Hindlimb muscle (tissue), 1 donor: ENCODE measurements around the gene PSRC1. TPM values are rescaled to one million over a fixed set of nuclear protein-coding genes. Genes with fewer than 3 reads are reported as not detected.
A peak's percentile ranks its signal among the peaks of the same experiment; 100 is the strongest.

Experiments
- DNase-seq: peaks from one replicate; pipeline ENCODE4 v3.0.0-alpha.2; 2013
- polyA plus RNA-seq: library from polyadenylated mRNA; unstranded; fragments of 120-200 nt; gene quantifications from one replicate; pipeline ENCODE4 v1.2.1, GENCODE V29; 2013; ENCODE audit not compliant: insufficient read length

PSRC1 gene
- polyA plus RNA-seq, 1 donor: 11.1 TPM

GRCh38 chr1:109257682-109258421 lies 25.1 kb downstream of the PSRC1 start:
- no peak for DNase-seq

DNA sequence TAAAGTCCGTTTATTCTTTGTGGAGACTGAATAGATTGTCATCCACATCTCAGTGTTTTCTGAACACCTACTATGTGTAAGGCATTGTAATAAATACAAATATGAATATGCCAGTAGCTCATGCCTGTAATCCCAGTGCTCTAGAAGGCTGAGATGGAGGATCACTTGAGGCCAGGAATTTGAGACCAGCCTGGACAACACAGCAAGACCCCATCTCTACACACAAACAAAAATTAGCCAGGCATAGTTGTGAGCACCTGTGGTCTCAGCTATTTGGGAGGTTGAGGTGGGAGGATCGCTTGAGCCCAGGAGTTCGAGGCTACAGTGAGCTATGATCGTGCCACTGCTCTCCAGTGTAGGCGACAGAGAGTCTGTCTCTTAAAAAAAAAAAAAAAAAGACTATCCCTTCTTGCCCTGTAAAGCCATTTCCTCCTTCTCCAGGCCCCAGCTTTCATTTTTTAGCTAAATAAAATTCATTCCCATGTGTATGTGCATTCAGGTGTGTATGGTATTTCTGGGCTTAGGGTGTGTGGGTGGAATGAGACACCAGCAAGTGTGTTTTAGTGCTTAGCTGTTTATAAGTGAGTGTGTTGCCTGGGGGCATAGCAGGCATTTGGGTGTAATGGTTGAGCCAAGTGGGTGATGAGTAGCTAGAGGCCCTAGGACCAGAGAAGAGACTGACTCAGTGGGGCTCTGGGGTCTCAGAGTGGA lies 25.8 kb downstream of the PSRC1 start:
- no peak for DNase-seq

- no peak for DNase-seq
Observed at GRCh38 chr1:109256085-109256484, 26.9 kb downstream of the PSRC1 start.

- DNase-seq: no peak
Observed at GRCh38 chr1:109255678-109256077, 27.3 kb downstream of the PSRC1 start.

- no peak for DNase-seq
Observed at GRCh38 chr1:109255097-109255651, 27.8 kb downstream of the PSRC1 start.

- DNase-seq: no peak
Observed at GRCh38 chr1:109254621-109255096, 28.3 kb downstream of the PSRC1 start.

GRCh38 chr1:109253803-109254620 lies 28.9 kb downstream of the PSRC1 start:
- DNase-seq: peak; percentile 48

DNA sequence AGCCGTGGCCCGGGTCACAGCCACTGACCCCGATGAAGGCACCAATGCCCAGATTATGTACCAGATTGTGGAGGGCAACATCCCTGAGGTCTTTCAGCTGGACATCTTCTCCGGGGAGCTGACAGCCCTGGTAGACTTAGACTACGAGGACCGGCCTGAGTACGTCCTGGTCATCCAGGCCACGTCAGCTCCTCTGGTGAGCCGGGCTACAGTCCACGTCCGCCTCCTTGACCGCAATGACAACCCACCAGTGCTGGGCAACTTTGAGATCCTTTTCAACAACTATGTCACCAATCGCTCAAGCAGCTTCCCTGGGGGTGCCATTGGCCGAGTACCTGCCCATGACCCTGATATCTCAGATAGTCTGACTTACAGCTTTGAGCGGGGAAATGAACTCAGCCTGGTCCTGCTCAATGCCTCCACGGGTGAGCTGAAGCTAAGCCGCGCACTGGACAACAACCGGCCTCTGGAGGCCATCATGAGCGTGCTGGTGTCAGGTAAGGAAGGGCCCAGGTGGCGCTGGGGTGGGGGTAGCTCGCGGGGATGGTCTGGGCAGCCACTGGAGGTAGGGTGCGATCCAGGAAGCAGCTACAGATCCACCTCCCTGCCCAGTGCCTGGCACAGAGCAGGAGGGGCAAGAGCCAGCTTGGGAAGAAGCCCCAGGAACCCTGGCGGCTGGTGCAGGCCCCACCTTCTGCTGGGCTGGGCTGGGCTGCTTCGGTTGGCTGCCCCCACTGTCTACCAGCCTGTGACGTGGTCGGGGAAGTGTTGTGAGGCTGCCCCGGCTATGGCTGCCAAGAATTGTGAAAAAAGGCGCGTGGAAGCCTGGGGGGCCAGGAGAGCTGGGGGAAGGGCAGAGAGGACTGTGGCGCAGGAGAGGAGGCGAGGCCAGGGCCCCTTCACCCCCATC lies 29.8 kb downstream of the PSRC1 start:
- no peak for DNase-seq

DNA sequence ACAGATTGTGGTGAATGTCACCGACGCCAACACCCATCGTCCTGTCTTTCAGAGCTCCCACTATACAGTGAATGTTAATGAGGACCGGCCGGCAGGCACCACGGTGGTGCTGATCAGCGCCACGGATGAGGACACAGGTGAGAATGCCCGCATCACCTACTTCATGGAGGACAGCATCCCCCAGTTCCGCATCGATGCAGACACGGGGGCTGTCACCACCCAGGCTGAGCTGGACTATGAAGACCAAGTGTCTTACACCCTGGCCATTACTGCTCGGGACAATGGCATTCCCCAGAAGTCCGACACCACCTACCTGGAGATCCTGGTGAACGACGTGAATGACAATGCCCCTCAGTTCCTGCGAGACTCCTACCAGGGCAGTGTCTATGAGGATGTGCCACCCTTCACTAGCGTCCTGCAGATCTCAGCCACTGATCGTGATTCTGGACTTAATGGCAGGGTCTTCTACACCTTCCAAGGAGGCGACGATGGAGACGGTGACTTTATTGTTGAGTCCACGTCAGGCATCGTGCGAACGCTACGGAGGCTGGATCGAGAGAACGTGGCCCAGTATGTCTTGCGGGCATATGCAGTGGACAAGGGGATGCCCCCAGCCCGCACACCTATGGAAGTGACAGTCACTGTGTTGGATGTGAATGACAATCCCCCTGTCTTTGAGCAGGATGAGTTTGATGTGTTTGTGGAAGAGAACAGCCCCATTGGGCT lies 30.6 kb downstream of the PSRC1 start:
- no peak for DNase-seq

- DNase-seq: no peak
Observed at GRCh38 chr1:109251277-109252166, 31.4 kb downstream of the PSRC1 start.

GRCh38 chr1:109250454-109251276 lies 32.3 kb downstream of the PSRC1 start:
- DNase-seq: no peak

DNA sequence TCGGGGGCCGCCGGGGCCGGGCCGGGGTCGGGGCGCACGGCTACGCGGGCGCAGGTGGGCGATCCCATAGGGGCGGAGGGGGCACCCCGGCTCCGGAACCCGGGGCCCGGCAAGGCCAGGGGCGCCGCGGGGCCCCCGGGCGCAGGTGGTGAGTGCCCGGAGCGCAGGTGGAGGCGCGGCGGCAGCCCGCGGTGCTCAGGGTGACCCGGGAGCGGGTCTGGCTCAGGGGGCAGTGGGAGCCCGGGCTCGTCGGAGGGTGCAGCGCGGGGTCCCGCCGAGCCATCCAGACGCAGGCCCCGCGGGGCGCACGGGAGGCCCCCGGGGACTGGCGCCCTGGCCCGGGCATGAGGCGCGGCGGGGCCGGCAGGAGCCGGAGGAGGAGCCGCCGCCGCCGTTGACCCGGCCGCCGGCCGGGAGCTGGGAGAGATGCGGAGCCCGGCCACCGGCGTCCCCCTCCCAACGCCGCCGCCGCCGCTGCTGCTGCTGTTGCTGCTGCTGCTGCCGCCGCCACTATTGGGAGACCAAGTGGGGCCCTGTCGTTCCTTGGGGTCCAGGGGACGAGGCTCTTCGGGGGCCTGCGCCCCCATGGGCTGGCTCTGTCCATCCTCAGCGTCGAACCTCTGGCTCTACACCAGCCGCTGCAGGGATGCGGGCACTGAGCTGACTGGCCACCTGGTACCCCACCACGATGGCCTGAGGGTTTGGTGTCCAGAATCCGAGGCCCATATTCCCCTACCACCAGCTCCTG lies 33.1 kb downstream of the PSRC1 start:
- DNase-seq: no peak

DNA sequence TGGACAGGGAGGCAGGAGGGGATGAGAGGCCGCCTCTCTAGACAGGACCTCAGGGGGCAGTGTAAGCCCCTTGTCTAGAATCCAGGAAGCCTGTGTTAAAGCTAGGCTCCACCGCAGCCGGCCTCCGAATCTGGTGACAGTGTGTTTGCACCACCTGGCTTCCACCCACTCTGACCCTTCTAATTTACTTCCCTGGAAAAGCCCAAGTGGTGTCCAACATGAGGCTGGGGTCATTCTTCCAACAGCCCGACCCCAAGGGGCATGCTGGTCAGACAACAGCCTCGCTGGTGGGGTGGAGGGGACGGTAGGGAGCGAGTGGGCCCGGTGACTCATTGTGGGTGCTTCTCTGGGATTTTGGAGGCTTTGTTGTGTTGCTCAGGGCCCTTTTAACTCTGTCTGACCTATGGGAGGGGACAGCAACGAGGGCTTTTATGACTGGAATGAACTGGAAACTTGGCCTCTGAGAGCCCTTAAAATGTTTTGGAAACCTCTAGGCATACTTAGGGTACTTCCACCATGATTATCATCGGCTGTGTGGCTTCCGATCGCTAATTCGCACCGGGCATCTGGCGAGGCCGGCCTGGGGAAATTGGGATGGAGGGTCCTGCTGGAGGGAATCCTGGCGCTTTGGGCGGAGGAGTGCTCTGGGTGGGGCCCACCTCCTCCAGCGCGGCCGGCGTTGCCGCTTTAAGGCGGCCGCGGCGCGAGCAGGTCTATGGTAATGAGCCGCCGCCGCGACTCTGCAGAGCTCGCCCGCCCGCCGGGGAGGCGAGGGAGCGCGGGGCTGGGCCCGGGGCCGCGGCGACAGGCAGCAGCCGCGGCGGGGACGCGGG lies 33.9 kb downstream of the PSRC1 start, which contains the start of gene CELSR2:
CELSR2 (plus strand) TSS at position 743 of the 833 bp plus-strand sequence. CDS start 541 bp downstream, outside the sequence.
- peak; percentile 60 for DNase-seq

DNA sequence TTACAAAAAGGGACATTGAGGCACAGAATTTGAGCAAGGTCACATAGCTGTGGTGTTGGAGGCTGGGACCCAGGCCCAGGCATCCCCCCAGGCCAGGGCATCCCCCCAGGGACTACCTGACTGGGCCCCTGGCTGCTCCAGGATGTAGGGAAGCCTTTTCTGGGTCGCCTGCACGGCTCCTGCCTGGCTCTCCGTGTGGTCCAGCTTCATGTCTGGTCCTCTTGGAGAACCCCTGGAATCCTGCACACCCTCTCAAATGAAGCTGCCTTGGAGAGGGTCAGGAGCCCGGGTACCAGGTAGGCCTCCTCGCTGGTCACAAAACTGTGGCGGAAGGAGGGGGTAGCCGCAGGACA lies 34.5 kb downstream of the PSRC1 start:
- DNase-seq: no peak

- no peak for DNase-seq
Observed at GRCh38 chr1:109247401-109248365, 35.3 kb downstream of the PSRC1 start.

GRCh38 chr1:109246141-109246551 lies 36.8 kb downstream of the PSRC1 start:
- no peak for DNase-seq
